ENCODE measurements around the gene UBQLN4.
"Not testable (repeated sequence)": the region's sequence is repeated elsewhere in the genome, so short reads cannot be mapped to it uniquely, and the experiment has no call there.

UBQLN4 gene

GRCh38 chr1:156080863-156081179, 27.2 kb upstream of the UBQLN4 start:
- DNase-seq, result no peak

- DNase-seq, result no peak
These were observed 26.8 kb upstream of the UBQLN4 start for GRCh38 chr1:156080241-156080862.

- DNase-seq, result no peak
These were observed 26.2 kb upstream of the UBQLN4 start for GRCh38 chr1:156079762-156080161.

- no peak for DNase-seq
These were observed 25.1 kb upstream of the UBQLN4 start for GRCh38 chr1:156078728-156079127.

GRCh38 chr1:156077430-156077760, 23.8 kb upstream of the UBQLN4 start:
- DNase-seq, result no peak

GRCh38 chr1:156076609-156077429, 23.2 kb upstream of the UBQLN4 start:
- no peak for DNase-seq

GRCh38 chr1:156075775-156076204, 22.2 kb upstream of the UBQLN4 start:
- no peak for DNase-seq

- no peak for DNase-seq
These were observed 21.6 kb upstream of the UBQLN4 start for GRCh38 chr1:156075162-156075561.

- no peak for DNase-seq
These were observed 21.1 kb upstream of the UBQLN4 start for GRCh38 chr1:156074661-156075060.

GRCh38 chr1:156073740-156074139, 20.1 kb upstream of the UBQLN4 start:
- no peak for DNase-seq

GRCh38 chr1:156073110-156073687, 19.6 kb upstream of the UBQLN4 start:
- no peak for DNase-seq

GRCh38 chr1:156072251-156072650, 18.7 kb upstream of the UBQLN4 start:
- DNase-seq, result no peak

GRCh38 chr1:156071332-156071816, 17.8 kb upstream of the UBQLN4 start:
- not testable (repeated sequence) for DNase-seq

- no peak for DNase-seq
These were observed 16.9 kb upstream of the UBQLN4 start for GRCh38 chr1:156070548-156070947.

GRCh38 chr1:156069490-156070455, 16.2 kb upstream of the UBQLN4 start:
- no peak for DNase-seq

- DNase-seq, result no peak
These were observed 13.7 kb upstream of the UBQLN4 start for GRCh38 chr1:156067262-156067661.

- DNase-seq, result no peak
These were observed 12.3 kb upstream of the UBQLN4 start for GRCh38 chr1:156065871-156066270.

- DNase-seq, result no peak
These were observed 11.6 kb upstream of the UBQLN4 start for GRCh38 chr1:156065212-156065611.

- no peak for DNase-seq
These were observed 11.0 kb upstream of the UBQLN4 start for GRCh38 chr1:156064615-156065014.

GRCh38 chr1:156063997-156064285, 10.3 kb upstream of the UBQLN4 start:
- no peak for DNase-seq

- no peak for DNase-seq
These were observed 8.6 kb upstream of the UBQLN4 start for GRCh38 chr1:156062189-156062588.

- no peak for DNase-seq
These were observed 7.5 kb upstream of the UBQLN4 start, which contains the start of gene RAB25 for GRCh38 chr1:156060937-156061636. TSS of gene RAB25 (plus strand) at chr1:156061160. CDS start at chr1:156061401, 241 bp downstream.
